ENCODE measurements around the gene HDDC2. TPM values are rescaled to one million over a fixed set of nuclear protein-coding genes. Genes with fewer than 3 reads are reported as not detected.
"Not testable (repeated sequence)": the region's sequence is repeated elsewhere in the genome, so short reads cannot be mapped to it uniquely, and the experiment has no call there.

The HDDC2 gene
- total RNA-seq, 1 experiment from 2014 or later = 149 TPM

DNA sequence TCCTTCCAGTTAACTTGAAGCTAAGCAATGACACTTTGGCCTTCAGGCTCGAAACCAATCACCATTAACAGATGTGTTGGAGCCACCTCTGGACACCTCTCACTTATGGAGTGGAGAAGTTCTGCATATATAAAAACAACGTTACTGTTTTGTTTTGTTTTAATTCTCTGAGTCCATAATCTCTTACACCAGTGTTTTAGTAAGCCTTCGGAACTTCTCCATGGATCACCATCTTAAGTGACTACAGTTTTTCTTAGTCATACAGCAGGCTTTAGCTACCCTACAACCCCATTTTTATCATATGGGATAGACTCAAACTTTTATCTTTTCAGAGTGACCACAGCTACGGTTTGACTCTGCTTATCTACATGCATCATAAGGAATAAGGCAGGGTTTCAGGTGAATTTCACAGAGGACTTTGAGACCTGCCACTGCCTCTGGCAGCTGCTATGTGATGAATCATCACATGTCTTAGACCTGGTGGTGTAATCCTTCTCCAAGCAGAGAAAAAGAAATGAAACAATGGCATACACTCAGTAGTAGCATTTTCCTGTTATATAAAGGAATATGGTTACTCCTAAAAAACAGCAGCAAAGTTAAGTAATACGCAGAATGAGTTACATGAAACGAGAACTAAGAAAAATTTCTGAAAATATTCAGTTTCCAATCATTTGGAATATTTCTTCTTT is 5.5 kb upstream of the HDDC2 start:
- peak; percentile 36 for DNase-seq (ENCODE audit: low read depth)

DNA sequence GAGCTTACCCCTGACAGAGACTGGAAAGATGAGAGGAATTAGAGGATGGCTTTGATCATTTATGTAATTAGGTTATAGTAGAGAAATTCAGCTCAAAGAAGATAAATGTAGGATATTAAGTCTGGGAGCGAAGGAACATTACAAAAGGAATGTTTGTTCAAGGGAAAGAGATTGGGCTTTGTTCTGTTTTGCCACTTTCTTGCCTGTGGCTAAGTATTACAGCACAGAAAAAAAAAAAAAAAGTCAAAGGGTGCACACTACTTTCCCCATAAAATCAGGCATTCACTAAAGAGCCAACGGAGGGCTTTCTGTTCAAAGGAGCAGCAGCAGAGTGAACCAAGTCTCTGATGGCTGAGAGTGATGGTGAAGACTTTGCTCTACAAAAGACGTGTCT is 5.0 kb upstream of the HDDC2 start:
- DNase-seq (ENCODE audit: low read depth) = no peak

DNA sequence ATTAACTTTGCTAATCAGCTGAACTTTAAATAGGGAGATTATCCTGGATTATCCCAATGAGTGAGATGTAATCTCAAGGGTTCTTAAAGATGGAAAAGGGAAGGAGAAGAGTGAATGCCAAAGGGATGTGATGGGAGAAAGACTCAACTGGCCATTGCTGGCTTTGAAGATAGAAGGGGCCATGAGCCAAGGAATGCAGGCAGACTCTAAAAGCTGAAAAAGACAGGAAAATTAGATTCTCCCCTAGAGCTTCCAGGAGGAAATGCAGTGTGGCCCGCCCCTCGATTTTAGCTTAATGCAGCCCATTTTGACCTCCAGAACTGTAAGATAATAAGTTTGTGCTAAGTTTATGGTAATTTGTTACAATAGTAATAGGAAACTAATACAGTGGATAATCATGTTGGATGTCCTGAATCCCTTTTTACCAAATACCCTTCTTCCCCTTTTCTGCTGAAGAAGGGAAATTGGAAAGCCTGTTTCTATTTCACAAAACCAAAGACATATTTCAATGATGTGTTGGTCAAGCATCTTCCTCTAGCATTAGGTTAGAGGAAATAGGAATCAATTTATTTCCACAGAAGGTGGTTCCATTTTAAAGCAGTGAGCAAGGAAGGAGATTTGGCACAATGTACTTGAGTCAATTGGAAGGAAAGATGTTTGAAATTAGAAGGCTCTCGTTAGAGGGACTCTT is 3.3 kb upstream of the HDDC2 start:
- DNase-seq (ENCODE audit: low read depth) = no peak

DNA sequence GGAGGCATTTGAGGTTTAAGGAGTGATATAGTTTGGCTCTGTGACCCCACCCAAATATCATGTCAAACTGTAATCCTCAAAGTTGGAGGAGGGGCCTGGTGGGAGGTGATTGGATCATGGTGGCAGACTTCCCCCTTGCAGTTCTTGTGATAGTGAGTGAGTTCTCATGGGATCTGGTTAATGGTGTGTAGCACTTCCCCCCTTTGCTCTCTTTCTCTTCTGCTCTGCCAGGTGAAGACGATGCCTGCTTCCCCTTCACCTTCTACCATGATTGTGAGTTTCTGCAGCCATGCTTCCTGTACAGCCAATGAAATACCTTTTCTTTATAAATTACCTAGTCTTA is 1.7 kb upstream of the HDDC2 start:
- no peak for DNase-seq (ENCODE audit: low read depth)

DNA sequence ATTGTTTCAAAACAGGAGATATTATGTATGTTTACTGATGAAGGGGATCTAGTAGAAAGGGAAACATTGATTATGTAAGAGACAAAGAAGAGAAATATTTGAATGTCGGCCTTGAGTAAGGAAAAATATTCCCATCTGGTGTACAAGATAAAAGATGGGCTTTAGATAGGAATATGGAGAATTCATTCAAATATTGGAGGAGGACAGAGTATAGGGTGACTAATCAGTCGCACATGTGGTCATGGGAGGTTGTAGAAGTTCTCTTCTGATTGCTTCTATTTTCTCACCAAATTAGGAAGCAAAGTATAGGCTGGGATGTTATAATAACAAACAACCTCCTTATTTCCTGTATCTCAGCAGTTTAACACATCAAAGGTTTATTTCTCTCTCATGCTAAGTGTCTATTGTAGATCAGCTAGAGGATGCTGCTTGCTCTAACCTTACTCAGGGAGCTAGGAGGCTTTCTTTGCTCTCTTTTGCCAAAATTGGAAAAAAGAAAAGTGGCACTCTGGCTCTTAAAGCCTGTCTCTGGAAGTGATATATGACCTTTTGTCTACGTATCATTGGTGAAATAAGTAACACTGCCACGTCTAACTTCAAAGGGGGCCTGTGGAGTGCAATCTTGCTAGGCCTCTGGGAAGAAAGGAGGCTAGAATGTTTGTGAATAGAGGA is 1.2 kb upstream of the HDDC2 start:
- DNase-seq (ENCODE audit: low read depth) = peak; percentile 5

DNA sequence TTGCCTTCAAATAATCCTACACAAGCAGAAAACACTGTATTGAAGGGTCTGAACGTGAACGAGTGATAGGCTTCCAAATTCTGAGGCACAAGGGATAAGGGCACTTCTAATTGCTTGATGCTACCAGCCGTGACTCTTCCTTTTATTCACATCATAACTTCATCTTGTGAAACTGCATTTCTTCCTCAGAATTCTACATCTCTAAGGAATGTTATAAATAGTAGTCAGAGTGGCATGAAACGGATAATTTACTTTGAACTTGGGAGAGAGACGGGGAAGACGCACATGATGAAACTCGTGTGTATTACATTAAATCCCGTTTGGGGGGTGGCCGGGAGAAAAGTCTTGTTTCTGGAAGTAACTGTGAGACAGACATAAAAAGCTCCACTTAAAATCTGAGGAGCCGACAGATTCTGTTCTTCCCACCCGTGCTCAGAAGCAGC is 754 bp downstream of the HDDC2 start:
- DNase-seq (ENCODE audit: low read depth) = peak; percentile 7

DNA sequence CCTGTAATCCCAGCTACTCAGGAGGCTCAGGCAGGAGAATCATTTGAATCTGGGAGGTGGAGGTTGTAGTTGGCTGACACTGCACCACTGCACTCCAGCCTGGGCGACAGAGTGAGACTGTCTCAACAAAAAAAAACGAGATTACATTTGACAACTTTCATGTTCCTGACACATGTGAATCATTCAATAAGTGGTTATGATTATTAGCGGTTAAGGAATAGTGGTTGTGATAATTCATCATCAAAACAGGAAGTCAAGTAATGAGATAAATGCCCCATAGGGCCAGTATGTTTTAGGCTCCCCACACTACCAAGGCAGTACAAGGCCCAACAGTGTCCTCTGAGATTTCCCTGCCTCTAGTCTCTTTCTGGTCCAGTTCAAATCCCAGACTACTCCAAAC is 2.5 kb downstream of the HDDC2 start:
- no peak for DNase-seq (ENCODE audit: low read depth)

DNA sequence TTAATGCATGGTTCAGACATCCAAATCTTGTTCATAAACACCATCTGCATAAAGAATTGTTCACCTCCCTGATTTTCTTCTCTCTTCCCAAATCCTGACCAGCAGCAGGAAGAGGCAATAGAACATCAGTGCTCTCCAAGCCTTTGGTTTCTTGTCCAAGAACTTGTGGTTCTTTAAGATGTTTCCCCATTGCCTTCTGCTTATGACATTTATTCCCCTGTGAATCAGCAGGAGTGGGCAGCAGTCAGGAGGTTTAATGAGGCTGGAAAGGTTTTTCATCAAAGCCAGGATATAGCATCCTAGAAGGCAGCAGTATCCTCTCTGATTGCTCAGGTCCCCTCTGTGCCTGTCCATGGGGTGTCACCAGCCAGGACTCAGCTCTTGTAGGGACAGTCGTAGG is 5.3 kb downstream of the HDDC2 start:
- no peak for DNase-seq (ENCODE audit: low read depth)

DNA sequence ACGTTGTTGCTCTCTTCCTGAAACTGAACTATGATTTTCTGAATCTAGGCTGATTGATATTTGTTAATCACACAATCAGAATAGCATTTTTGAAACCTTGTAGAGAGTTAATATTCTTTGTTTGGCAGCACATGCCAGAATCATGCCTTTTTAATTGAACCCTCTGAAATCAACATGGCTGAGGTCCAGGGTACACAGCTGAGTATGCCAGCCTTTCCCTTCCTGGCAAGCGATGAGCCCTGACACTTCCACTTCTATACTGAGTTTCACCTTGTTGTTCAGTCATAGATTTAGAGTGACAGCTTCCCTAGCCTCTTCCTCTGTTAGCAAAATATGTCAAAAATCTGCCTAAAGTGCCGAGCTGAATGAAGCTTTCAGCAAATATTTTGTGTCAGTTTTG is 6.8 kb downstream of the HDDC2 start:
- DNase-seq (ENCODE audit: low read depth) = no peak

DNA sequence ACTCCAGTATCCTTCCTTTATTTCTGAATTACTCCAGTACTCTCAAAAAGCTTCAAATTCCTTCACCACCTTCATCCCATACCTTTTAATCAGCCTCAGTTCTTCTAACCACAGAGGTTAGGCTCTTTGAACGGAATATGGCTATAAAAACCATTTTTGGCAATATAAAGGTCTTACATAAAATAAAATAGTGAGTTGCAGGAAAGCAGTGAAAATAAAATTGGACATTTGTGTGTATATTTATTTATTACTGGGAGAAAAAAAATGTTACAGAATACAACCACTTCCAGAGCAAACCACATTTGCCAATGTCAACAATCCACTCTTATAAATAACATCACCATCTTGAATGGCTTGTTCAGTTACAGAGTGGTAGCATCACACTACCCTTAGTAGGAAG is 7.7 kb downstream of the HDDC2 start:
- no peak for DNase-seq (ENCODE audit: low read depth)

DNA sequence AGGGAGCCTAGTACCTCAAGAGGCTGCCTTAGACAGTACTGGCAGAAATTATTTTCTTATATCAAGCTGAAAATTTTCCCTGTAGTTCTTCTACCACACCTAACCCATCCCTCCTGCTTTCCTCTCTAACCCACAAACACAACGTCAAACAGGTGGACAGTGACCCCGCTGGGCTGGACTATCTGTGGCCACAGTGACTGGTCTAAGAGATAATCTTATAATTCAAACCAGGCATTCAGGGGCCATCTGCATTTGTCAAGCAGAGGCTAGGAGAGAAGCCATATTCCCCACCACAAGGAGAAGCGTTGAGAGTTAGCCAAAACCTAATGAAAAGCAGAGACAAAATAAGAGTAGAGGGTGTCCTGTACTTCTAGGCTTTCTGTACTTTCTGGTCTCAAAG is 8.2 kb downstream of the HDDC2 start:
- DNase-seq (ENCODE audit: low read depth) = no peak

DNA sequence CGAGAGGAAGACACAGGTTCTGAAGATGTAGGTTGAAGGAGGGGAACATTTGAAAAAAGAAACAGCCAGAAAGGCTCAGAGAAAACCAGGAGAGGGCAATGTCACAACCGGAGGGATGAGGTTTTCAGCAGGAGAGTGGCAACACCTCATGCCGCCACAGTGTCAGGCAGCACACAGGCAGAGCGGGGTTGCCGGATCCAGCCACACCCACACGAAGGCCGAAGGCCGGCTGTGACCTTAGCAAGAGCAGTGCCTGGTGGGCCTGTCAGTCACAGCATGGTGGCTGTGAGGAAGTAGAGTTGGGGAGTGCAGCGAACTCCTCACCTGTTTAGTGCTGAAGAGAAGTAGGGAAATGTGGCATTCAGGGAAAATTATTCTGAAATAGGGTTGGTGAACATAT is 14.0 kb downstream of the HDDC2 start:
- no peak for DNase-seq (ENCODE audit: low read depth)

DNA sequence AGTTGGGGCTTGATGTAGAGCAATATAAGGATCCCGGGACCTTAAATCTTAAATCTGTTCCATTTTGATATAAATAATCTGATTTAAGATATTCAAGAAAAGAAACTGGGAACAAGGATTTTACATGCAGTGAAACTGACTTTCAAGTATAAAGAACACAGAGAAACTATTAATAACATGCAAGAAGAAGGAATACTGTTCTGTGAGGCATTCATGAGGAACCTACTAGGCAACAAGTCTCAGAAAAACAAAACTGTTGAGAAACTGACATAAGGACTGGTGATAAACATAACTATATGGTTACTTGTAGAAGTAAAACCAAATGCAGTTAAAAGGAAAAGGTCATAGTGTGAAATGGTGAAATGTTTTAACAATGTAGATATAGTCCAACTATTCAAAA is 15.8 kb downstream of the HDDC2 start:
- DNase-seq (ENCODE audit: low read depth) = no peak

DNA sequence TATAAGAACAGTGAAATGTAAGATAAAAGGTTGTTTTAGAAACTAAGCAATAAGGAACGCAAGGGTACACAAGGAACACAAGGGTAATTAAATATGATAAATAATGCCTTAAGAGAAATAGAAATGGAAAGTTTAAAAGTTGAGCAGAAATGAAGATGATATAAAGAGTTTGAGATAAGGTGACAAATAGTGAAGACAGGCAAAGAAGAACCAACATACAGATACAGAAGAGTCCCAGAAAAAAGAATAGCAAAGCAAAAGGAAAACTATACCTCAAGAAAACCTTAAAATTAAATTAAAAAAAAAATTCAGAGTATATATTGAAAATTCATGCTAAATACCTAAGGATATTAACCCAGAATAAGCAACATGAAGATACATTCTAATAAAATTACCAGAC is 16.4 kb downstream of the HDDC2 start:
- DNase-seq (ENCODE audit: low read depth) = no peak

DNA sequence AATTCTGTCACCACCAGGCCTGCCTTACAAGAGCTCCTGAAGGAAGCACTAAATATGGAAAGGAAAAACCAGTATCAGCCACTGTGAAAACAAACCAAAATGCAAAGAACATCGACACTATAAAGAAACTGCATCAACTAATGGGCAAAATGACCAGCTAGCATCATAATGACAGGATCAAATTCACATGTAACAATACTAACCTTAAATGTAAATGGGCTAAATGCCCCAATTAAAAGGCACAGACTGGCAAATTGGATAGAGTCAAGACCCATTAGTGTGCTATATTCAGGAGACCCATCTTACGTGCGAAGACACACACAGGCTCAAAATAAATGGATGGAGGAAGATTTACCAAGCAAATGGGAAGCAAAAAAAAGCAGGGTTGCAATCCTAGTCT is 19.3 kb downstream of the HDDC2 start:
- not testable (repeated sequence) for DNase-seq (ENCODE audit: low read depth)

DNA sequence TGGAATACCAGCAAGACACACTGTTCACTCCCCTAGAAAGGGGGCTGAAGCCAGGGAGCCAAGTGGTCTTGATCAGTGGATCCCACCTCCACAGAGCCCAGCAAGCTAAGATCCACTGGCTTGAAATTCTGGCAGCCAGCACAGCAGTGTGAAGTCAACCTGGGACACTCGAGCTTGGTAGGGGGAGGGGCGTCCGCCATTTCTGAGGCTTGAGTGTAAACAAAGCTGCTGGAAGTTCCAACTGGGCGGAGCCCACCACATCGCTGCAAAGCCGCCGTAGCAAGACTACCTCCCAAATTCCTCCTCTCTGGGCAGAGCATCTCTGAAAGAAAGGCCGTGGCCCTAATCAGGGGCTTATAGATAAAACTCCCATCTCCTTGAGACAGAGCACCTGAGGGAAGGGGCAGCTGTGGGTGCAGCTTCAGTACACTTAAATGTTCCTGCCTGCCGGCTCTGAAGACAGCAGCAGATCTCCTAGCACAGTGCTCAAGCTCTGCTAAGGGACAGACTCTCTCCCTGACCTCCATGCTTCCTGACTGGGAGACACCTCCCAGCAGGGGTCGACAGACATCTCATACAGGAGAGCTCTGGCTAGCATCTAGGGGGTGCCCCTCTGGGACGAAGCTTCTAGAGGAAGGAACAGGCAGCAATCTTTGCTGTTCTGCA is 21.3 kb downstream of the HDDC2 start:
- not testable (repeated sequence) for DNase-seq (ENCODE audit: low read depth)

DNA sequence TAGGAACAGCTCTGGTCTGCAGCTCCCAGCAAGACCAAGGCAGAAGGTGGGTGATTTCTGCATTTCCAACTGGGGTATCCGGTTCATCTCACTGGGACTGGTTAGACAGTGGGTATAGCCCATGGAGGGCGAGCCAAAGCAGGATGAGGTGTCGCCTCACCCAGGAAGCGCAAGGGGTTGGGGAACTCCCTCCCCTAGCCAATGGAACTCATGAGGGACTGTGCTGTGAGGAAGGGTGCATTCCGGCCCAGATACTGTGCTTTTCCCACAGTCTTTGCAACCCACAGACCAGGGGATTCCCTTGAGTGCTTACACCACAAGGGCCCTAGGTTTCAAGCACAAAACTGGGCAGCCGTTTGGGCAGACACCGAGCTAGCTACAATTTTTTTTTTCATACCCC is 21.8 kb downstream of the HDDC2 start:
- DNase-seq (ENCODE audit: low read depth) = no peak

DNA sequence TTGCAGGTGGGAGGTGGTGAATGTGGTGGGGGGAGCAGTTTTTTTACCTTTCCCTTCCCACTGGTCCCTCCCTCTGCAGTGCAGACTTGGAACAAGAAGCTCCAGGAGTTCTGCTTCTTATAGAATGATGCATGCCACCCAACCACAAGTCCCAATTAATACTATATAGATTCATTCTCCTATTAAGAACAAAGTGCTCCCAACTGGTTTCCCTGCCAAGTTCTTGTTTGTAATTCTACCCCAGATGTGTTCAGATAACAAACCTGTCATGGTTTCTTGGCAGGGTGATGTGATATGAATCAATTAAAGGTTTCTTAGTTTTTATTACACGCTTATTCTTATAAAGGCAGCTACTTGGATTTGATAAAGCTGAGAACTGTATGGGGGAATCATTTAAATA is 23.9 kb downstream of the HDDC2 start:
- no peak for DNase-seq (ENCODE audit: low read depth)

DNA sequence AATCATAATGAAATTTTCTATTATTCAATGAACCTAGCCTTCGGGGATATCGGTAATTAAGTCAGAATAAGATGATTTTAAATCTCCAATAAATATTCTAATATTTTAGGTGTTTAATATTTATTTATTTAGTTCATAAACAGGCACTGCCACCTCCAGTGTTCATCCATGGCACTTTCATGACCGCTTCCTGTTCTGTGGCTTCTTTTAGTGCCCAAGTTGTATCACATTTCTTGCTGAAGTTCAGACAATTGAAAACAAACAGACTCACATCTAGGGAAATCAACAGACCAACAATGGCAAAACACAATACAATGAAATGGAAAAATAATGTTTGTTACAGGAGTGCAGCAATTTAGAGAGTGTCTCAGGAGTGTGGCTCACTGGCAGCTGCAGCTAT is 26.0 kb downstream of the HDDC2 start:
- no peak for DNase-seq (ENCODE audit: low read depth)

DNA sequence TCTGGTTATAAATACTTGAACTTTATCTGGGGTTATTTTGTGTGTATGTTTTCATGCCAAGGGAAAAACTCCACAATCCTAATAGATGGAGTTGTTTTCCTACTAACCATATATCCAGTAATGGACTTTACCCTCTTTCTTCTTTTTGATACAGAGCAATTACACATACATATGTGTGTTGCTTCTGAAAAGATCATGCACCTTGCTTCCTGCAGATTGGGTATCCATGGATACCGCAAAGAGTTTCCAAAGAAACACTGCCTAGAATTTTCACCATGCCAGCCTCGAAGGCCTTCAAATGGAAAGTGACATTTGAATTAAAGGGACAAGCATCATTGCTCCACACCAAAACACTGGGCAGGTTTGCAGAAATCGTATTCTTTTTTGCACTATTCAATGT is 26.8 kb downstream of the HDDC2 start:
- no peak for DNase-seq (ENCODE audit: low read depth)

DNA sequence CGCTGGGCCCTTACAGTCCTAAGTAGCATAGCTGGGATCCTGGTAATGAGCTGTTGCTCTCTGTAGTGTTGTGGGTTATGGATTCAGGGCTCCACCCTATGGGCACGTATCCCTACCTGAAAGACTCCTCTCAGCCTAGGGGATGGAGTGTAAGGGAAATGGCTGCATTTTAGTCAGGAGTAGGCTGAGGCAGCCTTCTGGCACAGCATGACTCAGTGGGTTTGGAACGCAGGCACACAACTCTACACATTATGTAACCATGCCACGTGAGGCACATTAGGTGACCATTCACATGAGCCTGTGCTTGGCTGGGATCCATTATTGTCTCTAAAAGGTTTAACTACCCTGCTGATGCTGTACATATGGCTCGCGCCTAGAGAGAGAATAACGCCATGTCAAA is 27.8 kb downstream of the HDDC2 start:
- peak; percentile 94 for DNase-seq (ENCODE audit: low read depth)

DNA sequence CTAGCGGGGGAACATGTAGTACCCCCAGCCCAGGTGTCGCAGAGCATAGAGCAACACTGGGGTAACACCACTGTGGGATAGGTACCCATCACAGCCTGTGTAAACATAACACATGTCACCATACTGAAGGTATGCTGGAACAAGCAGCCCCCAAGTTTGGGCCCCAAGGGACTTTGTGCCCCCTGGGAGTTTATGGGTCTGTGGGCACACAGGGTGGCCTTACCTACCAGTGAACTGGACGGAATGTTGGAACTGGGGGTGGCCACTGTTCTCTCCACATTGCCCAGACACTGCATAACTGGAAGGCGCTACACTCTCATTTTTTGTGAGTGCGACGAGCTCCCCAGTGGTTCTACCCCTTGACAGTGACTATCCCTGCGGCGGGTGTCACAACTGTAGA is 28.5 kb downstream of the HDDC2 start:
- no peak for DNase-seq (ENCODE audit: low read depth)
